Measurements from ENCODE around the gene CNTN4. TPM values are rescaled to one million over a fixed set of nuclear protein-coding genes. Genes with fewer than 3 reads are reported as not detected.

Gene CNTN4
- total and polyA plus RNA-seq, 7 donors: 0.17 to 3.2 (median 0.42) TPM

DNA sequence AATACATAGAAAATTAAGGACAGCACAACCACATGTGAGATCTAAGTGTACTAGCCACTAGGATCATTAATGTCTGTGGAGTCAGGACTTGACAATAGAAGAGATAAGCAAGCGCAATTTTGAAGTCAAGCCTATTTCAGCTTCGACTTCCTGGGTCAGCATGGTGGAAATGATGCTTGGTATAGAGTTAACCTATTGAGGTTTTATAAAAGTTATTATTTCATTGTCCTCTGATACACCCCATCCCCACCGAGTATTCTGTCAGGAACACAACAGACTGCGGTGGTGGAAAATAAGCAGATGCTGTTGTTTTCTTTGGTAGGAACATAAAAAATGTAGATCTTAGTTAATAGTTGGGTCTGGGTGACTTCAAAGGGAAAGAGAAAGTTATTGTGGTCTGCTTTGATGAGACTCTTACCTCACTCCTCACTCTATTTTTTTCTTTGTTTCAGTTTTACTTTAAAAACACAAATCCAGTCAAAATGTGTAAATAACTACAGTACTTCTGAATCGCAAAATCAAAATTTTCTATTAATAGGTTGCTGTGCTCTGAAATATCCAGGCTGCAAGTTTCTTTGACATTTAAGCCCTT is 929.4 kb downstream of the CNTN4 start:
- intact Hi-C loops (cut with DNase I): no loop called here
- Histone ChIP-seq H3K27ac (no peak overlapping the region), H3K9me3 (no peaks in the 10 kb centered on the region), H3K36me3 (ENCODE audit: insufficient read depth in 1 of 2, low read depth in 1 of 2) (no peaks in the 10 kb centered on the region), H3K4me3 (no peak overlapping the region), H3K27me3 (ENCODE audit: insufficient read depth in 3 of 3, low read length in 2 of 3) (peaks cover 0 to 4% (median 0%) of the 10 kb centered on the region in 3 donors), H3K4me1 (no peaks in the 10 kb centered on the region)
- ATAC-seq (no peak), DNase-seq (no peak)
- 70 to 77% (median 76%) methylated on average over 5 of the region's 5 CpGs for WGBS, 3 donors
- TF ChIP-seq, protein P1, sequence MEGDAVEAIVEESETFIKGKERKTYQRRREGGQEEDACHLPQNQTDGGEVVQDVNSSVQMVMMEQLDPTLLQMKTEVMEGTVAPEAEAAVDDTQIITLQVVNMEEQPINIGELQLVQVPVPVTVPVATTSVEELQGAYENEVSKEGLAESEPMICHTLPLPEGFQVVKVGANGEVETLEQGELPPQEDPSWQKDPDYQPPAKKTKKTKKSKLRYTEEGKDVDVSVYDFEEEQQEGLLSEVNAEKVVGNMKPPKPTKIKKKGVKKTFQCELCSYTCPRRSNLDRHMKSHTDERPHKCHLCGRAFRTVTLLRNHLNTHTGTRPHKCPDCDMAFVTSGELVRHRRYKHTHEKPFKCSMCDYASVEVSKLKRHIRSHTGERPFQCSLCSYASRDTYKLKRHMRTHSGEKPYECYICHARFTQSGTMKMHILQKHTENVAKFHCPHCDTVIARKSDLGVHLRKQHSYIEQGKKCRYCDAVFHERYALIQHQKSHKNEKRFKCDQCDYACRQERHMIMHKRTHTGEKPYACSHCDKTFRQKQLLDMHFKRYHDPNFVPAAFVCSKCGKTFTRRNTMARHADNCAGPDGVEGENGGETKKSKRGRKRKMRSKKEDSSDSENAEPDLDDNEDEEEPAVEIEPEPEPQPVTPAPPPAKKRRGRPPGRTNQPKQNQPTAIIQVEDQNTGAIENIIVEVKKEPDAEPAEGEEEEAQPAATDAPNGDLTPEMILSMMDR (IDR thresholded peaks at IDR 0.05): no peak

DNA sequence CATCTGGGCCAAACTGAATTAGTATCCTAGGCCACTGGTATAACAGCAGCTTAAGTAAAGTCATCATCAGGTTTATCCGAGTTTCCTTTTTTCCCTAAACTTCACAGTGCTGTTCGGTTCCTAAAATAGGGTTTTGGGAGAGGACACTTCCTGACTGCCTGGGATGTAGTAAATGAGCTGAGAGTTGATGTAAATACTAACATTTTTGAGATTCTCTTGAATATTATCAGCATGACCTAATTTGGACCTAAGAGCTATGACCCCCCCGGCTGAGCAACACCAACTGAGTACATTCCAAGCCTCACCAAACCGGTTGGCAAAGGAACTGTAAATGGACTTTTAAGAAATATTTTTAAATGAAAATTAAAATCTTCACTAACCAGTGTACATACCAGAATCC is 932.7 kb downstream of the CNTN4 start:
- Histone ChIP-seq H3K36me3 (ENCODE audit: insufficient read depth in 1 of 2, low read depth in 1 of 2) (no peaks in the 10 kb centered on the region), H3K27ac (no peak overlapping the region), H3K4me1 (no peaks in the 10 kb centered on the region), H3K27me3 (ENCODE audit: insufficient read depth in 3 of 3, low read length in 2 of 3) (peaks cover 0 to 7% (median 0%) of the 10 kb centered on the region in 3 donors), H3K9me3 (no peaks in the 10 kb centered on the region), H3K4me3 (no peak overlapping the region)
- 51 to 62% (median 61%) methylated on average over 4 of the region's 4 CpGs for WGBS, 3 donors
- DNase-seq (no peak), ATAC-seq (no peak)
- TF ChIP-seq, protein P1 (IDR thresholded peaks at IDR 0.05): no peak
- intact Hi-C loops (cut with DNase I): no loop called here

DNA sequence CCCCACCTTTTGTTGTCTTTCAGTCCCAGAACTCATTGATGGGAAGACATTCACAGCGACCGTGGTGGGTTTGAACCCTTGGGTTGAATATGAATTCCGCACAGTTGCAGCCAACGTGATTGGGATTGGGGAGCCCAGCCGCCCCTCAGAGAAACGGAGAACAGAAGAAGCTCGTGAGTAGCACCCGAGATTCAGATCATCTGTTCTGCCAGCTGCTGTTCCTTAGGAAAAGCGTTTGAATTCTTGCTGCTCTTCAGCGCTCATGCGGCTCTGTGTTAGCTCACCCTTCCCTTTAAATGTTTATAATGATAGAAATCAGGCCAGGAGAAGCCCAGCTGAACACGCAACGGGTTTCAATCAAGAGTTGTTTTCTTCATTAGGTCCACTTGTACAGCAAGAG is 938.5 kb downstream of the CNTN4 start:
- Histone ChIP-seq H3K27ac (no peak overlapping the region), H3K36me3 (ENCODE audit: insufficient read depth in 1 of 2, low read depth in 1 of 2) (no peaks in the 10 kb centered on the region), H3K4me1 (no peaks in the 10 kb centered on the region), H3K4me3 (peak overlapping the region; percentile 16), H3K27me3 (ENCODE audit: insufficient read depth in 3 of 3, low read length in 2 of 3) (peaks cover 0 to 7% (median 0%) of the 10 kb centered on the region in 3 donors), H3K9me3 (no peaks in the 10 kb centered on the region)
- ATAC-seq: no peak
- 70 to 75% (median 74%) methylated on average over 13 of the region's 13 CpGs for WGBS, 3 donors
- intact Hi-C loops (cut with DNase I): no loop called here
- DNase-seq: no peak
- TF ChIP-seq, protein P1 (IDR thresholded peaks at IDR 0.05): no peak

DNA sequence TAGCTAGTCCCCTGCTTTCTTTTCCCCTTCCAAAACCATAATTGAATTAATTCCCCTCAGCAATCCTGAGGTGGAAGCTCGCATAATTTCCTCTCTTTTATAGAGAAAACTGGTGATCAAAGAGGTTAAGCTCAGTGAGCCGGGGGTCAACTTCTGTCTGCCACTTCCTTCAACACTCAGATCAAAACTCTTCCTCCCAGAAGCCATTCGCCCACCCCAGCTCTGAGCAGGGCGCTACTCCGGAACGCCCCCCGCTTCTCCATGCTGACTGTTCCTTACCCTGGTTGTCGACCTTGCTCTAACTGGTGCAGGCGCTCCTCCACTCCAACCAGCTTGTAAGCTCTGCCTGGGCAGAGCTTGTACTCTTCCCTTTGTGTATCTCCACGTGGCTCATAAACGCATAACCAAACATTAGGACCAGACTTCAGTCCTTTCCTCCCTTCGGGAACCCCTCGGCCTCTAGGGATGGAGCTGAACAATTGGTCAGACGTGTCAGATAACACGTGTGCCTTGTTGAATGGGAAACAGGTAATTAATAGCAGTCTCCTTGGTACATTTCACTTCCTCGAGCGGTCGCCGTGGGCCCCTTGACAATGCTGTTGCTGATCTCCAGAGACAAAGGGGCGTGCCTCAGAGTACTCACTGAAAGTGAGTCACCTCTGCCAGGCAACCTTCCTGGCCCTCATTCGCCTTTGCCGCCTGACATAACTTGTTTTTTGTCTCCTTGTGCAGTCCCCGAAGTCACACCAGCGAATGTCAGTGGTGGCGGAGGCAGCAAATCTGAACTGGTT is 939.7 kb downstream of the CNTN4 start:
- Histone ChIP-seq H3K4me3 (peak overlapping the region; percentile 16), H3K36me3 (ENCODE audit: insufficient read depth in 1 of 2, low read depth in 1 of 2) (no peaks in the 10 kb centered on the region), H3K27ac (peak overlapping the region; percentile 10), H3K27me3 (ENCODE audit: insufficient read depth in 3 of 3, low read length in 2 of 3) (peaks cover 0 to 2% (median 0%) of the 10 kb centered on the region in 3 donors), H3K9me3 (no peaks in the 10 kb centered on the region), H3K4me1 (no peaks in the 10 kb centered on the region)
- intact Hi-C loops (cut with DNase I): no loop called here
- DNase-seq (no peak), ATAC-seq (peak in 1 of 4 donors; percentile 28)
- TF ChIP-seq, protein P1 (IDR thresholded peaks at IDR 0.05): no peak
- WGBS, 3 donors: 53 to 64% (median 60%) methylated on average over 25 of the region's 25 CpGs

All from psoas muscle (tissue), 8 donors.